Stimulated activated CD8-positive, alpha-beta memory T cell treated with anti-CD3 and anti-CD28 coated beads, Interleukin-2, amount 100 ng/mL, for 48 hours (primary cell): ENCODE measurements around the gene CRLF3.
A peak's percentile ranks its signal among the peaks of the same experiment; 100 is the strongest.
"Not testable (repeated sequence)": the region's sequence is repeated elsewhere in the genome, so short reads cannot be mapped to it uniquely, and the experiment has no call there.

ENCODE experiments used
- DNase-seq, 2 donors: peaks; one replicate each; pipeline ENCODE4 v3.0.0-alpha.2; 2020; ENCODE audit warnings: low read depth in 2 of 2

CRLF3 gene, protein sequence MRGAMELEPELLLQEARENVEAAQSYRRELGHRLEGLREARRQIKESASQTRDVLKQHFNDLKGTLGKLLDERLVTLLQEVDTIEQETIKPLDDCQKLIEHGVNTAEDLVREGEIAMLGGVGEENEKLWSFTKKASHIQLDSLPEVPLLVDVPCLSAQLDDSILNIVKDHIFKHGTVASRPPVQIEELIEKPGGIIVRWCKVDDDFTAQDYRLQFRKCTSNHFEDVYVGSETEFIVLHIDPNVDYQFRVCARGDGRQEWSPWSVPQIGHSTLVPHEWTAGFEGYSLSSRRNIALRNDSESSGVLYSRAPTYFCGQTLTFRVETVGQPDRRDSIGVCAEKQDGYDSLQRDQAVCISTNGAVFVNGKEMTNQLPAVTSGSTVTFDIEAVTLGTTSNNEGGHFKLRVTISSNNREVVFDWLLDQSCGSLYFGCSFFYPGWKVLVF

DNA sequence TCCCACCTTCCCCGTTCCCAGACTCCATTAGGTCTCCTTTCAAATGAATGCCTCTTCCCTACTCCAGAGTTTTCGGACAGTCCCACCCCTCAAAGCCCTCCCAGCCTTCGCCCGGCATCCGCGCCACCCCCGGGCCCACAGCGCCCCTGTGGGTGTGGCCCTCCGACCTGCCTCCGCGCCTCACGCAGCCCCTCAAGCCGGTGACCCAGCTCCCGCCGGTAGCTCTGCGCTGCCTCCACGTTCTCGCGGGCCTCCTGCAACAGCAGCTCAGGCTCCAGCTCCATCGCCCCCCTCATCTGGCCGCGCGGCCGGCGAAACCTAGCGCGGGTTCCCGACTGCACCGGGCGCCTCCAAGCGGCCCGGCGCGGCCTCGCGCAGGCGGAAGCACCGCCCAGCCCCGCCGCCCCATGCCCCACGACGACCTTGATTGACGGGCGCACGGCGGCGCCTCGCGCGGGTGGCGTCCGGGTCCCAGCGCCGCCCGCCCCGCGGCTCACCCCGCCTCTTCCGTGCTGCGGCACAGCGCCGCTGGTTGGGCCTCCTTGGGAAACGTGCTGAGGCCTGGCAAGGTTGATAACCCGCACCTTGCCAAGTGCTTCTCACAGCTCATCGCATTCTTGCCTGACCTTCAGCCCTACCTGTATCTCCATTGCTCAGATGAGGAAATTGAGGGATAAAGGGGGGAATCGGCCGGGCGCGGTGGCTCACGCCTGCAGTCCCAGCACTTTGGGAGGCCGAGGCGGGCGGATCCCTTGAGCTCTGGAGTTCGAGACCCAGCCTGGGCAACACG lies at the start of gene CRLF3:
TSS of gene CRLF3 (minus strand) at position 337 of the 790 bp plus-strand sequence. CDS start at position 296, 41 bp downstream.
- DNase-seq: peak; percentile 80 to 88

DNA sequence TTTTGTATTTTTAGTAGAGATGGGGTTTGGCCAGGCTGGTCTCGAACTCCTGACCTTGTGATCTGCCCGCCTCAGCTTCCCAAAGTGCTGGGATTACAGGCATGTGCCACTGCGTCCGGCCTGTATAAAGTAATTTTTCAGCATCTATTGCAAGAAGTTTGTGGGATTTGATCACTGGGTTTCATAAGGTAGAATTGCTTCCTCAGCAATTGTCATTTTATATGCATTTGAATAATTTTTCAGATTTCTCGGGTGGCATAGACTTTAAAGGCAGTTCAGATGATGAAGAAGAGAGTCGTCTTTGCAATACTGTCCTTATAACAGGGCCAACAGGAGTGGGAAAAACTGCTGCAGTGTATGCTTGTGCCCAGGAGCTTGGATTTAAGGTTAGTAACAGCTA lies 44.5 kb upstream of the CRLF3 start:
- DNase-seq: no peak

DNA sequence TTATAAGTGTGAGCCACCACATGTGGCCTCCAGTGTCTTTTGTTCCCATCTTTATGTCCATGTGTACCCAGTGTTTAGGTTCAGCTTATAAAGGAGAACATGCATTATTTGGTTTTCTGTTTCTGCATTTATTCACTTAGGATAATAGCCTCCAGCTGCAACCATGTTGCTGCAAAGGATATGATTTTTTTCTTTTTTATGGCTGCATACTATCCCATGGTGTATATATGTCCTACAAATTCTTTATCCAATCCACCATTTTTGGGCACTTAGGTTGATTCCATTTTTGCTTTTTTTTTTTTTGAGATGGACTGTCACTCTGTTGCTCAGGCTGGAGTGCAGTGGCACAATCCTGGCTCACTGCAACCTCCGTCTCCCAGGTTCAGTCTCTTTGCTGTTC lies 40.1 kb upstream of the CRLF3 start:
- no peak for DNase-seq

DNA sequence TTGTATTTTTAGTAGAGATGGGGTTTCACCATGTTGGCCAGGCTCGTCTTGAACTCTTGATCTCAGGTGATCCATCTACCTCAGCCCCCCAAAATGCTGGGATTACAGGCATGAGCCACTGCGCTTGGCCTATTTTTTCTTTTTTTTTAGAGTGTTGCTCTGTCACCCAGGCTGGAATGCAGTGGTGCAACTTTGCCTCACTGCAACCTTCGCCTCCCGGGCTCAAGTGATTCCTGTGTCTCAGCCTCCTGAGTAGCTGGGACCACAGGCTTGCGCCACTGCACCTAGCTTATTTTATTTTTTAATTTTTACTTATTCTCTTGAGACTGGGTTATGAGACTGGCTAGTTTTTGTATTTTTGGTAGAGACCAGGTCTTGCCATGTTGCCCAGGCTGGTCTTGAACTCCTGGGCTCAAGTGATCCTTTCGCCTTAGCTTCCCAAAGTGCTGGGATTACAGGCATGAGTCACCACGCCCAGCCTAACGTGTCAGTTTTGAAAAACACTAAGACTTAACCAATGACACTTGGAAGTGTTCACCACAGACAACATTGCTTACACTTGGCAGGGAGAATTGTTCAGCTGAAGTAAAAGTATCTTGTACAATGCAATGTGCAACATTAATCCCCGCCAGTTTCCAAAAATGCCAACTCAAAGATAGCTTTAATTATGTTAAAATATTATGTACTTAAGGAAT lies 34.2 kb upstream of the CRLF3 start:
- DNase-seq: no peak

DNA sequence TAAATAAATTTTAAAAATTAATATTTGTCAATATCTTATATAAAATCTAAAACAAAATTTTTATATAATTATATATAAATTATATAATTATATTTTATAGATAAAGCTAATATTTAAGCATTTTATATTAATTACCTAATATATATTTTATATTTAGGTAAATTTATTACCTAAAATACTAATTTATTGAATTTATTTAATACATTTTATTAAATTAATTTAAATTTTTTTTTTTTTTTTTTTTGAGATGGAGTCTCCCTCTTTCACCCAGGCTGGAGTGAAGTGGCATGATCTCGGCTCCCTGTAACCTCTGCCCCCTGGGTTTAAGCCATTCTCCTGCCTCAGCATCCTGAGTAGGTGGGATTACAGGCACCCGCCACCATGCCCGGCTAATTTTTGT lies 29.7 kb upstream of the CRLF3 start:
- no peak for DNase-seq

DNA sequence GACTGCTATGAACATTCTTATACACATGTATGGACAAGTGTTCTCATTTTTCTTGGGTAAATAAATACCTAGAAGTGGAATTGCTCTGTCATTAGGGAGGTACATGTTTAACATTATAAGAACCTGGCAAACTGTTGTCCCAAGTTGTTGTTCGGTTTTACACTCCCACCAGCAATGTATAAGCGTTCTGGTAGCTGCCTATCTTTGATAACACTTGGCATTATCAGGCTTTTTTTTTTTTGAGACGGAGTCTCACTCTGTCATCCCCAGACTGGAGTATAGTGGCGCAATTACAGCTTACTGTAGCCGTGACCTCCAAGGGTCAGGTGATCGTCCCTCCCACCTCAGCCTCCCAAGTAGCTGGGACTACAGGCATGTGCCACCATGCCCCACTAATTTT lies 23.5 kb upstream of the CRLF3 start:
- DNase-seq: no peak

DNA sequence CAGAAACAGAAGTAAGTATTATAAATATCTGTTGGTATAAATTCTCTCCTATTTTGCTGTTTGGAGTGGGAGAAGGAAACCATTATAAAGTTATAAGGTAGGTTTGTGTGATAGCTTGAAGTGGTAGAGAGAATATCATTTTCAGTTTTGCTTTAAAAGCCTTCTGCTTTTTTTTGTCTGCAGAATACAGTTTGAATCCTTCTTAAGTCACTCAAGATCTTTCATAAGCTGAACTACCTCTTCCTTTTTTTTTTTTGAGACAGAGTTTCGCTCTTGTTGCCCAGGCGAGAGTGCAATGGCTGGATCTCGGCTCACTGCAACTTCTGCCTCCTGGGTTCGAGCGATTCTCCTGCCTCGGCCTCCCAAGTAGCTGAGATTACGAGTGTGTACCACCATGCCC lies 16.3 kb upstream of the CRLF3 start:
- DNase-seq: no peak

DNA sequence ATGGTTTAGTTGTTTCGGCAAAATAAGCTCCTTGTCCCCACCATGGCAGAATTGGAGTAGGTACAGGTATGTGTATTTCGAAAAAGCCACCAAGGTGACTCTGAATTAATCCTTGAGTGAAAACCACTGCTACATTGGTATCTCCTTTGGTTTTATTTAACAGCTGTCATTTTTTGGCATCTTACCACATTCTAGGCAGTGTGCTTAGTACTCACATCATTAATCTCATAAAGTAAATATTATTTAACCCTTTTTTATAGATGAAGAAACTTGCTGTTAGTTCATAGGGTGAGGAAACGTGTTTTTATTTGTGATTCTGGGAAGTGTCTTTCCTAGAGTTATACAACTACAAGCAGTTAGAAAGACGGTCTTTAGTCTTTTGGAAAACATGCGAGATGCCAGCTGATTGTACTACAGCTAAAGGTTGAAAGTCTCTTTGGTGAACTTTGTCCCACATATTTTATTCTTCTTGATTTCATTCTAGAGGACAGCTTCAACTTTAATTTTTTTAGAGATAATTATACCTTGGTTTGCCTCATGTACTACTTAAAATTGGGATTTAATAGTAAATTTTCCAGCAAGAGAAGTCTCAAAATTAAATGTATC lies 13.8 kb upstream of the CRLF3 start:
- DNase-seq: no peak

DNA sequence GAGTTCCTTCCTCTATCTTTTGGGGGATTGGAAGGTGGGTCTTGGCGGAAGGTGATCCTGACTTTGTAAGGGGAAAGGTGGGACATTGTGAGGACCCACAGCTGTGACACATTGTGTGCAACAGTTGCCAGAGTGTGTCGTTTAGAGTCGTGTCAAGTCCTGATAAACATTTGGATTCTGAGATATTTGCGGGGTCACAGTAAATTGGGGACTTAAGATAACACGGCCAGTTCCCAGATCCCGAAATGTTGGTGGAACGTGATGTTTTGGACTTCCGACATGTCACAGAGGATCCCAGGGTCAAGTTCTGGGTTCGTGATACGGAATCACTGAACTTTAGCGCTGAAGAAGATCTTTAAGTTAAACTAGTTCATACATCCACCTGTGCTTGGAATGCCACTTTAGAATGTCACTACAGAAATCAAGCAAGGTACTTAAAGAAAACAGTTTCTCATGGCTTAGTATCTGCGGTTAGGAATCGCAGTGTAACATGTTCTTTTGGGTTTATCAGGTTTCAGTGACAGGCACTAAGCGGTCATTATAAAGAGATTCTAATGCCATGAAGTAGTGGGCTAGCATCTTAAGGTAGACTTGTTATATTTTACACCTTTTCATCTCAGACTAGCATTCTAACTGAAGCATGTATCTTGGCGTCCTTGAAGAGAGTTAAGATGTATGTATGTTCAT lies 8.1 kb upstream of the CRLF3 start:
- no peak for DNase-seq

DNA sequence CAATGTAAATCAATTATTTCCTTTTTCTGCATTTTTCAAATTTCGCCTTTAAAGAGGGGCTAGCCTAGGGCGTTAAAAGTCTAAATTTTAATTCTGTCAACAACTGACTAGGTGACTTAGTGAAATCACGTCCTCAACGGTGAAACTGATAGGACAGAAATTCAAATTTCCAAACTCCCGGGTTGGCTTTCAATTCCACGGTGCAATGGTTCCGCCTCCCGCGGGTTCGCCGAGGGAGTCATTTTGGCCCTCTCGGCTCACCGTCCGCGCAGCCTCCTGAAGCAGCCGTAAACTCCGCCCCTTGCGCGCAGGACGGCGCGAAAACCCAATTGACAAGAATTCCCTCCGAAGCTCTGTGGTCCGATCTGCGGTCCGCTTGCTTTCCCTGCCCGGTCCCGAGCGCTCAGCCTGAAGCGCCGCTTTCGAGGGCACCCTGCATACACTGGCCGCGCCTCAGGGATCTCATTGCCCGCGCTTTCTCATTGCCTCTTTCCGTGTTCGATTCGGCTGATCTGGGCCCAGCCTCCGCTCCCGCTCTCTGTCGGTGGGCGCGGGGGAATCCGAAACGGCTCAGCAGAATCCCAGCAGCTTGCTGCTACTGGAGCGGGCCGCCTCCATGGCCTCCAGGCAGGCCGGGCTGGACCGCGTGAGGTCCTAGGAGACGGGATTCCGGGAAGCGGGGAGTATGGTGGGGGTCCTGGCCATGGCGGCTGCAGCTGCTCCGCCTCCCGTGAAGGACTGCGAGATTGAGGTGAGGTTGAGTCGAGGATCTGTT lies 7.4 kb upstream of the CRLF3 start, which contains the start of gene ATAD5:
TSS of gene ATAD5 (plus strand) at position 304 of the 775 bp plus-strand sequence. CDS start at position 686, 382 bp downstream.
- peak; percentile 82 for DNase-seq

DNA sequence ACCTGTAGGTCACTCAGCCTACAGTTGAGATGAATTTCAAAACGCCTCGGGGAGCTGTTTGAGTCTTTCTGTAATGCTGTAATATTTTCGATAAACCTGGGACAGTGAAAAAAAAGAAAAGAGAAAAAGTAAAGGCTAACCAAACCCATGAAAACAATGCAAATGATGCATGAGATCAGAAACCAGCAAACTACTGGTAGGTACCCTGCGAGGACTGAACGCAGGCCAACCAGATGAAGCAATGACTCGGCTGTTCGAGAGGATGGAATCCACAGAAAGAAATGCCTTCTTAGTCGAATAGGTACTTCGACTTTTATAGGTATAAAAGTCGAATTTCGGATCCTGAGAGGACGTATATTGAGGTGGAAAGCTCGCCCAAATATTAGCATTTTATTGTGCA lies 6.8 kb upstream of the CRLF3 start:
- no peak for DNase-seq

DNA sequence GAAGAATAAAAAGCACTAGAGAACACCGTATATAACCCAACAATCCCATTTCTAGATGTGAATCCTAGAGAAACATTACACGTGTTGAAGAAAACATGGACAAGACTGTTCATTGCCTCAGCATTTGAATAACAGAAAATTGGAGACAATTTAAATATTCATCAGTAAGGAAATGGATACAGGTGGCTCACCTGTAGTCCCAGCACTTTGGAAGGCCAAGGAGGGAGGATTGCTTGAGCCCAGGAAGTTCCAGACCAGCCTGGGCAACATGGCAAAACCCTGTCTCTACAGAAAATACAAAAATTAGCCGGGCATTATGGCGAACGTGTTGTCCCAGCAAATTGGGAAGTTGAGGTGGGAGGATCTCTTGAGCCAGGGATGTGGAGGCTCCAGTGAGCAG lies 4.5 kb upstream of the CRLF3 start:
- no peak for DNase-seq

DNA sequence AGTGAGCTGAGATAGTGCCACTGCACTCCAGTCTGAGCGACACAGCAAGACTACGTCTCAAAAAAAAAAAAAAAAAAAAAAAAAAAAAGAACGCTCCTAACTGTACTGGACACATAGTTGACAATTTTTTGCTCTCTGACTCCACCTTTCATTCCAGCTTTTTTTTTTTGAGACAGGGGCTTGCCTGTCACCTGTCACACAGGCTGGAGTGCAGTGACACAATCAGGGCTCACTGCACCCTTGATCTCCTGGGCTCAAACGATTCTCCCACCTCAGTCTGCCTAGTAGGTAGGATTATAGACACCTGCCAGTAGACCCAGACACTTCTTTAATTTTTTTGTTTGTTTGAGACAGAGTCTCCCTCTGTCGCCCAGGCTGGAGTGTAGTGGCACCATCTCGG lies 2.6 kb upstream of the CRLF3 start:
- DNase-seq: no peak

DNA sequence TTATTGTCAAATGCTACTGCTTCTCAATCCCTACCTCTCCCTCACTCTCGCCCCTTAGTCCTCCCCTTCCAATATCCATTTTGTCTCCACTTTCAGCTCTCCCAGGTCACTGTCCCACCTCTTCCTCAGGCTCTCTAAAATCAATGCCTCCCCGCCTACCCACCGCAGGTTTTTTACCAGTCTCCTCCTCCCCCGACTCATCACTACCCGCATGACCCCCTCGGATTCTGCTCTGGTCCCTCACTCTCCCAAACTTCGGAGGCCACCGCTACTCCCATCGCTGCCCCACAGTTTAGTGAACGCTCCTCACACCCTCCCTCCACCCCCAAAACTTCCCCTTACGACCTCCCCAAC lies 513 bp downstream of the CRLF3 start:
- no peak for DNase-seq

DNA sequence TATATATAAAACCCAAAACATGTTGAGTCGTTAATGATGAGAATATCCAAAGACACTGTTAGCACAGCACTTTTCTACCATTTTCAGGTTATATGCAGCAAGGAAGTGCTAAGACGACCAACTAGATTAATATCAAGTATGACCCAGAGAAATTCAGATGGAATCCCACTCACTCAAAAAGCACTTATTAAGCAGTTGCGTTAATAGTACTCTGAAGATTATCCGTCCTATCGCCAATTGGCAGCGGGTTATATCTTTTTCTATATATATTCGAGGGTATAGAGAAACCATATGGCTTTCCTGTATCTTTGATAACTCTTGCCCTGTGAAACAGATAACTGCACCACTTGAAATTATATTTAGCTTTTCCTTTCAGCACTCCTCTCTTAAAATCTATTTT lies 1.1 kb downstream of the CRLF3 start:
- DNase-seq: no peak

DNA sequence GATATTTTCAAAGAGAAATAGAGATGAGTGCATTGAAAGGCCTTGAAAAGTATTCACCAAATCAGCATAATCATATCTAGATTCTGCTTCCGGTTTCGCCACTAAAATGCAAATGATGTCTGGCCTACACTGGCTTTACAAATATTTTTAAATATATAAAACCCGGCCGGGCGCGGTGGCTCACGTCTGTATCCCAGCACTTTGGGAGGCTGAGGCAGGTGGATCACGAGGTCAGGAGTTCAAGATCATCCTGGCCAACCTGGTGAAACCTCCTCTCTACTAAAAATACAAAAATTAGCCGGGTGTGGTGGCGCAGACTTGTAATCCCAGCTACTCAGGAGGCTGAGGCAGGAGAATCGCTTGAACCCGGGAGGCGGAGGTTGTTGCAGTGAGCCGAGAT lies 1.6 kb downstream of the CRLF3 start:
- not testable (repeated sequence) for DNase-seq

DNA sequence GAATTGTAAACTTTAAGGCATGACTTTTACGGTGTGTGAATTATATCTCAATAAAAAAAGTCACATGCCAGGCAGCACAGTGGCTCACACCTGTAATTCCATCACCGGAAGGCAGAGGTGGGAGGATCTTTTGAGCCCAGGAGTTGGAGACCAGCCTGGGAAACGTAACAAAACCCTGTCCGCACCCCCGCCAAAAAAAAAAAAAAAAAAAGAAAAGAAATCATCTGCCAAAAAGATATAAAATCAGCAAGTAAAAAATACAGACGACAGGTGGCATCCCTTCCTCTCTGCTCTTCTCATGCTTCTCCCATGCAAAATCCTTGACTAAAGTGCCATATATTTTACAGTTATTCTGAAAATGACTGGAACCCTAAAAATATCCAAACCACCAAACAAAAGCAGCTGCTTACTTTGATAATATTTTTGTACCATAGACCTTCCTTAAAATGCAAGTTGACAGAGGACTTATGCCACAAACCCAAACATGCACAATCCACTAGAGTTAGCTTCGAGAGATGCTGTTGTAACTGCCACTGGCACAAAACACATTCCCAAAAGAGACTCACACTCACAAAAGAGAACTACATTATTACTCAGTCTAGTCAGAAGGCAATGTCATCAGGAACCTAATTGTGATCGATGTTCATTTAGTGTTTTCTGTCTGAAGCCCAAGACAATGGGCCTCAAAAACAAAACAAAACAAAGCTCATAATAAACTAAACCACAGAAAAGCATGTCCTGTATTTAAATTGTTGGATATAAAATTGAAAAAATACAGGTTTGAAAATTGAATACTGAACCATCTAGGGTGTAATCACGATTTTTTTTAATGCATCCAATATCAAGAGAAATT lies 2.4 kb downstream of the CRLF3 start:
- DNase-seq: no peak

DNA sequence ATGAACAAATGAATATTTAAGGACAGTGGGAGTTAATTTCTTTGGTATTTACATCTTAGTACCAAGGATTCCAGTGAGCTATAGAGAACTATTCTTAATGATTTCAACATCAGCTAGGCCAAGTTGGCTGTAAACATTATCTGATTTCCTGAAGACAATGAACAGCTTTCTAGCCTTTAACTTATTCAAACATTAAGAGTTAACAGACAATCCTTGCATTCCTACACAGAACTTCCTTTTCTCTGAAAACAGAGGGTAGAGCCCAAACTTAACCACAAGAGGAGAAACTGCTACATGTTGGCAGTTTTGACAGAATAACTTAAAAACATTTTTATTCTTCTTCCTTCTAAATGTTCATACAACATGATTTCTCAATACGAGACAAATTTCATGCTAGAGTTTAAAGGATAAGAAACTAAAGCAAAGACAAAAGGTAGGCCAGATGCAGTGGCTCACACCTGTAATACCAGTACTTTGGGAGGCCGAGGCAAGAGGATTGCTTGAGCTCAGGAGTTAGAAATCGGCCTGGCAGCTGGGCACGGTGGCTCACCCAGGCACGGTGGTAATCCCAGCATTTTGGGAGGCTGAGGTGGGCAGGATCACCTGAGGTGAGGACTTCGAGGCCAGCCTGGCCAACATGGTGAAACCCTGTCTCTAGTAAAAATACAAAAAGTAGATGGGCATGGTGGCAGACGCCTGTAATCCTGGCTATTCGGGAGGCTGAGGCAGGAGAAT lies 4.4 kb downstream of the CRLF3 start:
- no peak for DNase-seq

DNA sequence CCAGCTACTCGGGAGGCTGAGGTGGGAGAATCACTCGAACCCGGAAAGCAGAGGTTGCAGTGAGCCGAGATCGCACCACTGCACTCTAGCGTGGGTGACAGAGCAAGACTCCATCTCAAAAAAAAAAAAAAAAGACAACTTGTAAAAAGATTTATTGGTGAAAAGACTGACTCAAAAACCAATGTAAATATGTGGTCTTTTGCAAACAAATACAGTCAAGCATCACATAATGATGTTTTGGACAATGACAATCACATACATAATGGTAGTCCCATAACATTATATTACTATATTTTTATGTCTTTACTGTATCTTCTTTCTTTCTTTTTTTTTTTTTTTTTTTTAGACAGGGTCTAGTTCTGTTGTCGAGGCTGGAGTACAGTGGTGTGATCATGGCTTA lies 8.3 kb downstream of the CRLF3 start:
- no peak for DNase-seq
